Measurements from ENCODE around the gene MACROD1.

MACROD1 gene

GRCh38 chr11:64006398-64006797 lies 159.5 kb downstream of the MACROD1 start:
- H3K4me3 ChIP-seq: no peak overlapping the region
- DNase-seq (ENCODE audit: low read depth, low spot score): no peak

GRCh38 chr11:64005691-64006090 lies 160.2 kb downstream of the MACROD1 start:
- Histone ChIP-seq H3K36me3 (ENCODE audit: insufficient read depth, low read length) (no peaks in the 10 kb centered on the region), H3K27ac (no peak overlapping the region), H3K4me3 (no peak overlapping the region), H3K9me3 (ENCODE audit: low read depth, low read length) (no peaks in the 10 kb centered on the region), H3K9ac (ENCODE audit: insufficient read length) (no peak overlapping the region)
- no peak for TF ChIP-seq POLR2AphosphoS5 (IDR thresholded peaks at IDR 0.05; ENCODE audit: borderline replicate concordance, low read depth, low read length)
- no peak for TF ChIP-seq FOXP2 (optimal IDR thresholded peaks at IDR 0.05; ENCODE audit: control extremely low read depth, extremely low read length, insufficient read depth)
- TF ChIP-seq EZH2 (IDR thresholded peaks at IDR 0.05): no peak
- DNase-seq (ENCODE audit: low read depth, low spot score): no peak

More at GRCh38 chr11:64006398-64006797, 159.5 kb downstream of the MACROD1 start:
- H3K9me3 ChIP-seq (ENCODE audit: low read depth, low read length): no peaks in the 10 kb centered on the region
- TF ChIP-seq EZH2 (IDR thresholded peaks at IDR 0.05): no peak
- no peak for TF ChIP-seq POLR2AphosphoS5 (IDR thresholded peaks at IDR 0.05; ENCODE audit: borderline replicate concordance, low read depth, low read length)
- H3K27ac ChIP-seq: no peak overlapping the region
- no peaks in the 10 kb centered on the region for H3K36me3 ChIP-seq (ENCODE audit: insufficient read depth, low read length)
- H3K9ac ChIP-seq (ENCODE audit: insufficient read length): no peak overlapping the region

- Histone ChIP-seq H3K9ac (ENCODE audit: insufficient read length) (no peak overlapping the region), H3K36me3 (ENCODE audit: insufficient read depth, low read length) (no peaks in the 10 kb centered on the region), H3K4me3 (0 out of 2 replicates have a peak overlapping the region, but pooled peaks have one; percentile 7), H3K27ac (no peak overlapping the region), H3K9me3 (ENCODE audit: low read depth, low read length) (no peaks in the 10 kb centered on the region)
- no peak for TF ChIP-seq FOXP2 (optimal IDR thresholded peaks at IDR 0.05; ENCODE audit: control extremely low read depth, extremely low read length, insufficient read depth)
- TF ChIP-seq EZH2 (IDR thresholded peaks at IDR 0.05): no peak
- no peak for TF ChIP-seq POLR2AphosphoS5 (IDR thresholded peaks at IDR 0.05; ENCODE audit: borderline replicate concordance, low read depth, low read length)
- no peak for DNase-seq (ENCODE audit: low read depth, low spot score)
Observed at GRCh38 chr11:64004590-64004984, 161.3 kb downstream of the MACROD1 start.

GRCh38 chr11:64003807-64004589 lies 161.9 kb downstream of the MACROD1 start:
- TF ChIP-seq FOXP2 (optimal IDR thresholded peaks at IDR 0.05; ENCODE audit: control extremely low read depth, extremely low read length, insufficient read depth) (peak; percentile 93), POLR2AphosphoS5 (IDR thresholded peaks at IDR 0.05; ENCODE audit: borderline replicate concordance, low read depth, low read length) (no peak), EZH2 (IDR thresholded peaks at IDR 0.05) (no peak)
- 0 out of 2 replicates have a peak overlapping the region, but pooled peaks have one; percentile 7 for H3K4me3 ChIP-seq
- no peaks in the 10 kb centered on the region for H3K9me3 ChIP-seq (ENCODE audit: low read depth, low read length)
- H3K27ac ChIP-seq: no peak overlapping the region
- no peaks in the 10 kb centered on the region for H3K36me3 ChIP-seq (ENCODE audit: insufficient read depth, low read length)
- DNase-seq (ENCODE audit: low read depth, low spot score): peak; percentile 32
- H3K9ac ChIP-seq (ENCODE audit: insufficient read length): no peak overlapping the region

GRCh38 chr11:64001484-64002420 lies 164.2 kb downstream of the MACROD1 start:
- TF ChIP-seq EZH2 (IDR thresholded peaks at IDR 0.05): no peak
- 0 out of 2 replicates have a peak, but pooled peaks have one; percentile 24 for TF ChIP-seq POLR2AphosphoS5 (IDR thresholded peaks at IDR 0.05; ENCODE audit: borderline replicate concordance, low read depth, low read length)
- no peak for TF ChIP-seq FOXP2 (optimal IDR thresholded peaks at IDR 0.05; ENCODE audit: control extremely low read depth, extremely low read length, insufficient read depth)
- peaks cover 13% of the 10 kb centered on the region; the same call in 1 of the 2 replicates for H3K36me3 ChIP-seq (ENCODE audit: insufficient read depth, low read length)
- DNase-seq (ENCODE audit: low read depth, low spot score): no peak
- H3K27ac ChIP-seq: no peak overlapping the region
- H3K9ac ChIP-seq (ENCODE audit: insufficient read length): no peak overlapping the region
- H3K4me3 ChIP-seq: no peak overlapping the region
- no peaks in the 10 kb centered on the region for H3K9me3 ChIP-seq (ENCODE audit: low read depth, low read length)

- no peak overlapping the region for H3K4me3 ChIP-seq
- no peak for DNase-seq (ENCODE audit: low read depth, low spot score)
- TF ChIP-seq POLR2AphosphoS5 (IDR thresholded peaks at IDR 0.05; ENCODE audit: borderline replicate concordance, low read depth, low read length) (no peak), EZH2 (IDR thresholded peaks at IDR 0.05) (no peak), FOXP2 (optimal IDR thresholded peaks at IDR 0.05; ENCODE audit: control extremely low read depth, extremely low read length, insufficient read depth) (no peak)
- no peaks in the 10 kb centered on the region for H3K9me3 ChIP-seq (ENCODE audit: low read depth, low read length)
- H3K27ac ChIP-seq: no peak overlapping the region
- H3K36me3 ChIP-seq (ENCODE audit: insufficient read depth, low read length): peaks cover 19% of the 10 kb centered on the region; the same call in 1 of the 2 replicates
- no peak overlapping the region for H3K9ac ChIP-seq (ENCODE audit: insufficient read length)
Observed at GRCh38 chr11:64000740-64001483, 165.0 kb downstream of the MACROD1 start.

GRCh38 chr11:64000026-64000739 lies 165.7 kb downstream of the MACROD1 start:
- peak overlapping the region; percentile 49 for H3K4me3 ChIP-seq
- no peak for DNase-seq (ENCODE audit: low read depth, low spot score)
- H3K36me3 ChIP-seq (ENCODE audit: insufficient read depth, low read length): peaks cover 19% of the 10 kb centered on the region; the same call in 1 of the 2 replicates

More at GRCh38 chr11:64000026-64000739, 165.7 kb downstream of the MACROD1 start:
- no peak overlapping the region for H3K9ac ChIP-seq (ENCODE audit: insufficient read length)
- TF ChIP-seq FOXP2 (optimal IDR thresholded peaks at IDR 0.05; ENCODE audit: control extremely low read depth, extremely low read length, insufficient read depth) (peak; percentile 21), POLR2AphosphoS5 (IDR thresholded peaks at IDR 0.05; ENCODE audit: borderline replicate concordance, low read depth, low read length) (no peak), EZH2 (IDR thresholded peaks at IDR 0.05) (no peak)
- no peaks in the 10 kb centered on the region for H3K9me3 ChIP-seq (ENCODE audit: low read depth, low read length)
- H3K27ac ChIP-seq: no peak overlapping the region

Data from SK-N-MC (cell line).